HG03066 (cell line): Measurements from ENCODE around the gene EPB41L2.
"Not testable (repeated sequence)": the region's sequence is repeated elsewhere in the genome, so short reads cannot be mapped to it uniquely, and the experiment has no call there.

Source experiments
- ATAC-seq: cut with Tn5 transposase; IDR thresholded peaks from one replicate; pipeline ENCODE4 v1.9.1; 2021; ENCODE audit warnings: low read depth; ENCODE audit not compliant: unreplicated experiment

The EPB41L2 gene

GRCh38 chr6:130961148-130961547 lies 101.9 kb downstream of the EPB41L2 start:
- ATAC-seq, result no peak

DNA sequence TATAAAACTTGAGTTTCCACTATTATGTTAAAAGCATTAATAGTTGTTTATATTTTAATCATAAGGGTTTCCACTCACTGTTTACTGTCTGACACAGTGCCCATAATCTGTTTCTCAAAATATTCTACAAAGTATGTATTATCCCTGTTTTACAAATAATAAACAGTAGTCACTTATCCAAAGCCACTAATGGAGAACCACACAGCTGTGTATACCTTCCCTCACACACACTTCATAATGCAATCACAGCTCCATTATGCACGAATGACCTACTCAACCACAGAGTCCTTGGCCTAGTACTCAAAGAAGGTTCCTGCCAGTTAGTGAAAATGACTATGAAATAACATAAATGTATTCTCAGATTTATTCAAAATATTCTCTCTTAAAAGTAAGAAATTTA lies 103.1 kb downstream of the EPB41L2 start:
- no peak for ATAC-seq

DNA sequence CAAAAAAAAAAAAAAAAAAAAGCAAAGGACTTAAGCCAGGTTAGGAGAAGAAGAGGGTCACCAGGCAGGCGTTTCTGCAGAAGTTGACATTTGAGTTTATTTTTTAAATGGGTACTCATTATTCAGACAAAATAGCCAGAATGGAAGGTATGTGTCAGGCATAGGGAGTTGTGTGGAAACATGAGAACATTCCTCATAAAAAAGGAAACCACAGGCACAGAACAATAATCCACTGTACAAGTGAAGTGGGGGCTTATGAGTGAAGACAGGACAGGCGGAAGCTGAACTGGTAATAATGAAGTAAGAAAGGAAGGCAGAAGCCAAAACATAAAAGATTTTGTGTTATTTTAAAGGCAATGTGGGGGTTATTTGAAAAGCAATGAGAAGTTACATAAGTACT lies 104.6 kb downstream of the EPB41L2 start:
- ATAC-seq, result no peak

GRCh38 chr6:130955755-130956154 lies 107.3 kb downstream of the EPB41L2 start:
- no peak for ATAC-seq

DNA sequence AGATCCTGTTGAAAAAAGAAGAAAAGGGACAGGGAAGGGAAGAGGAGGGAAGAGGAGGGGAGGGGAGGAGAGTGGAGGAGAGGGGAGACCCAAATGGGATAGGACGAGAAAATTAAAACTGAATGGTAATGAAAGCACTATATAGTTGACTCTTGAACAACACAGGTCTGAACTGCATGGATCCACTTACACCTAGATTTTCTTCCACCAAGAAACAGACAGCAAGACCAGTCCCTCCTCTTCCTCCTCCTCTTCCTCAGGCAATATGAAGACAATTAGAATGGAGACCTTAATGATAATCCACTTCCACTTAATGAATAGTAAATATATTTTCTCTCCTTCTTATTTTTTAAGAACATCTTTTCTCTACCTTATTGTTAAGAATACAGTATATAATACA lies 113.5 kb downstream of the EPB41L2 start:
- ATAC-seq, result no peak

DNA sequence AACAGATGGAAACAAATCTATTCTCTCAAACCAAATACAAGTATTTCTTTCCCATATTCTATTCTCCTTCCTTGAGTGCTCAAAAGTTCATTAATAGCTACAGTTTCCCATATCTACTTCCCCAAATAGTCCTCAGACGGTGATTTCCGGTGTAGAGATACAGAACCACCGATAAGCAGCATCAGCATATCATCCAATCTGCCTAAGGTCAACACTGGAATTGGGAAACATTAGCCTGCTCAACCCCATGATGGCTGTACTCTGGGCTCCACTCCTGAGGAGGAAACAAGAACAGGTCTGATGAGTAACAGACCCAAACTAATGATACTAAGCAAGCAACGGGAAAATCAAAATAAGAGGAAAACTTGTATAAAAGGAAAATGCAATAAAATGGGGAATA lies 115.6 kb downstream of the EPB41L2 start:
- no peak for ATAC-seq

GRCh38 chr6:130946076-130946475 lies 117.0 kb downstream of the EPB41L2 start:
- ATAC-seq, result no peak

GRCh38 chr6:130945401-130945919 lies 117.6 kb downstream of the EPB41L2 start:
- no peak for ATAC-seq

- ATAC-seq, result no peak
Observed at GRCh38 chr6:130944486-130944885, 118.6 kb downstream of the EPB41L2 start.

DNA sequence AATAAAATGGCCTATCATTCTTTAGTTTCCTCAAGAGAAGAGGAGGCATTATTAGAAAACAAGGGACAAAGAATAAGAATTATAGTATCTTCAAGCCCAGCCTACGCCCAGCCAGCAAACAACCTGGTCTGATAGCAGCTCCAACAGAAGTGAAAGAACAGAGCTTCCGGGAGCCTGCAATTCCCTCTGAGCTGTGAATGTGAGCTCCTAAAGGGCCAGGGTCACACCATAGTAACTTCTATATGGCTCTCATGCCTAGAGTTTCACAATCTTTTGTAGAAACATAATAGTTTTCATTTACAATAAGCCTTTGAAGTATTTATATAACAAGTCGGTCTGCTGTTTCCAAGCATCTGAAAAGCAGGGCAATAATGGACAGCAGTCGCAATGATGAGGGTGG lies 119.3 kb downstream of the EPB41L2 start:
- no peak for ATAC-seq

DNA sequence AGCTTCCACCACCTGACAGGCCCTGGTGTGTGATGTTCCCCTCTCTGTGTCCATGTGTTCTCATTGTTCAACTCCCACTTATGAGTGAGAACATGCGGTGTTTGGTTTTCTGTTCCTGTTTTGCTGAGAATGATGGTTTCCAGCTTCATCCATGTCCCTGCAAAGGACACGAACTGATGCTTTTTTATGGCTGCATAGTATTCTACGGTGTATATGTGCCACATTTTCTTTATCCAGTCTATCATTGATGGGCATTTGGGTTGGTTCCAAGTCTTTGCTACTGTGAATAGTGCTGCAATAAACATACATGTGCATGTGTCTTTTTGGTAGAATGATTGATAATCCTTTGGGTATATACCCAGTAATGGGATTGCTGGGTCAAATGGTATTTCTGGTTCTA lies 120.3 kb downstream of the EPB41L2 start:
- ATAC-seq, result not testable (repeated sequence)

DNA sequence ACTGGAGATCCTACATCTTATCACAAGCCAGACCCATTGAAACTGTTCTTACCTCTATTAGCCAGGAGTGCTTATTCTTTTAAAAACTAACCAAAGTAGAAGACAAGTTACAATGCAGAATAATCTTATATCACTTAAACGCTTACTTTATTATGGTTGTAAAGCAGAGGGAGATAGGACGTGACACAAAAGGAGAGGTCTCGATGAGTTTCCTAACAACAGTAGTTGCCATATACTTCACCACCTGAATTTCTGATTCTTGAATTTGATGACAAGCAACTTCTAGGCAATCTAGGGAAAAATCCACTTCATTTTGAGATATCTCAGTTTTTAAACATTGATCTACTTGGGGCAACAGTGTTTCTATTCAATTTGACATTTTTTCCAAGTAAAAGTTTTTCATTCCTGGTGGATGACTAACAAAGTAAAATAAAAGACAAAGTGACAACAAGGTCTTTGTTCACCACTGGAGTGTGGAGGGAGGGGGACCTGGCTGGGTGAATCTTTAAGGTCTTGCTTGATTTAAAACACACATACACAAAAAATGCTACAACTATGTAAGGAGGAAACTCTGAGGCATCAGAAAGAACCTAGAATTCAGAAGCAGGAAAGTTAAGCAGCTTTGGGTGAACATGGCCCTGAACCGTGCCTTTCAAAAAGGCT lies 125.0 kb downstream of the EPB41L2 start:
- ATAC-seq, result no peak

DNA sequence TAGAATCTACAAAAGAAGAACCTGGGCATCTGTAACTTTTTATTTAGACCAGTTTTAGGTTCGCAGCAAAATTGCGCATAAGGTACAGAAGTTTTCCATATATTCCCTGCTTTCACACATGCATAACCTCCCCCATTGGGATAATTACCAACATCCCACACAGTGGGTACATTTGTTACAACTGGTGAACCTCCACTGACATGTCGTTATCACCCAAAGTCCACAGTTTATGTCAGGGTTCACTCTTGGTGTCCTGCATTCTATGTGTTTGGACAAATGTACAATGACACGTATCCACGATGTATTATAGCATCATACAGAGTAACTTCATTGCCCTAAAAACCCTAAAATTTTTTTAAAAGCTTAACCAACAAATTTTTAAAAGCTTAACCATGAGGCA lies 126.1 kb downstream of the EPB41L2 start:
- ATAC-seq, result no peak

GRCh38 chr6:130935978-130936377 lies 127.1 kb downstream of the EPB41L2 start:
- no peak for ATAC-seq

DNA sequence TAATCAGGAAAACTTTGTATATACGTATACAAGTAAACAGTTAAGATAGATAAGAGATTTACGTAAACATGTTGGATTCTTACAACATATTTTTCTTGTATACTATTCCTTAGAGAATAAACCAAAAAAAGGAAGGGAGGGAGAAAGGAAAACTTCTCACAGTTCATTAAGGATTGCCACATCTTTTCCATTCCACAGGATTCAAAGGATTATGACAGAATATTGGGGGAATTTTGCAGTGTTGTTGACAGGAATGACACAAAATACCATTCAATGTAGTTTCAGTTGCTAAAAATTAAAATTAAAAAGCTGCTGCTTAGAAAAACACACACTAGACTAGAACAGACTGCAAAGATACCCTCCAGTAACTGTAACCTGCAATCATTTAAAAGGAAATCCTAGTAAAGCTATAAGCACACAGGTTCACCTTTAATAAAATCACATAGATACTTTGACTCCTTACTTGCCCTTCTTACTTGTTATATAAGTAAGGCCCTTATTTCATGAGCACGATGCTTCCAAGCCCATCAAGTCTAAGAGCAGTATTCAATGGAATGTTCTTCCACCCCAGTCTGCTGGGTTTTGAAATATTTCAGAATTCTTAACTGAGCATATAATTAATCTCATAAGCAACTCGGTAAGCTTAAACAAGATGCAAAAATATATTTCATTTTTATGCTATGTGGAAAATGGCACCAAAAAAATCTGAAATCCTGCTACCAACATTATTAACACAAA lies 128.0 kb downstream of the EPB41L2 start:
- no peak for ATAC-seq

DNA sequence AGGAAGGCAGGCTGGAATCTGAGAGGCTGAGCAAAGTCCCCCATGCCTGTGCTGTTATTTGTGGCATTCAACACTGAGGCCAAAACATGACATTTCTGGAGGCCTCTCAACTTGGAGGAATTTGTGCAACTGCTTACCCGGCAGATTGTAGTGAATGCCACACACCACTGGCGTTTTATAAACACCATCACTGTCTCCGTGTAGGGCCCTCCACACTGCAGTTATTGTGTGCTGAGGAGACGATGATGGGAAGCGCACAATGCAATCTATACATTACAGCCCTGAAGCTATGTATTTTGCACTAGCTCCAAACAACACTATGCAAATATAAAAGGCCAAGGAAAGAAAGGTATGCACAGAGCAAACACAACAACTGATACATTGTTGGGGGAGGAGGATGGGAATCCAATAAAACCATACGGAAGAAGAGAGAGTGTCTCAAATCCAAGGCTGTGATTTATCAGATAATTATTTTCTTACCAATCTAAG lies 129.3 kb downstream of the EPB41L2 start:
- no peak for ATAC-seq

DNA sequence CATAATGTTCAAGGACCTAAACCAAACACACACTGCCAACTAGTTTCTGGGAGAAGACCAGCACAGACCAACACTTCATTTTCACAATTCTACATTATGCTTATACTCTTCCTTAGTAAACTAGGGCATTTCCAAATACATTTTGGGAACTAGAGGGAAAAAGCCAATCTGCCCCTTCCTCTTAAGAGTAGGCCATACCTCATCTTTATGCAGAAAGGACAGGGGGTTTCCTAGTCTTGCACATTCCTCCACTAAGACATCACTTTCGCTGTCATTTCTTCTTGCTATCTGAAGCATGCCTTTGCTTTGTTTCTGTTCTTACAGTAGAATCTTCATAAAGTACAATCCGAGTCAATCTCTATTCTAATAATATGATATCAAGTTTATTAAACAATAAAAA lies 130.1 kb downstream of the EPB41L2 start:
- no peak for ATAC-seq

GRCh38 chr6:130932438-130932837 lies 130.6 kb downstream of the EPB41L2 start:
- no peak for ATAC-seq

DNA sequence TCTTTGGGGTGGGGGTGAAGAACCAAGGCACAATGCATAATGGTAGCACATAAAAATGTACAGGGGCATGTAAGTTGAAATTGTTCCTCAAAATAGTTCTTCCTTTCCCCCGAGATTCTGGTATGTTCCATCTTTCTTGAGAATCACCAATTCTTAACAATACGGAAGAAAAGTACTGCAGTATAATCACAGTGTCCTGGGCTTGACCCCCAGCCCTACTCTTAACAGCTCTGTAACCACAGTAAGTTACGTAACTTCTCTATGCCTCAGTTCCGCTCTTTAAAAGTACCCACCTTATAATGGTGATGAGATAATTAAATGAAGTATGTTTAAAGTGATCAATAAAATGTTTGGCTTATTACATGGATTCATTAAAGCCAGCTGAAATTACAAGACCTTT lies 131.4 kb downstream of the EPB41L2 start:
- ATAC-seq, result no peak

GRCh38 chr6:130929036-130929678 lies 133.9 kb downstream of the EPB41L2 start:
- ATAC-seq, result no peak

GRCh38 chr6:130928158-130928912 lies 134.7 kb downstream of the EPB41L2 start:
- no peak for ATAC-seq
